A673 (cell line): Measurements from ENCODE around the gene SDK1. TPM values are rescaled to one million over a fixed set of nuclear protein-coding genes. Genes with fewer than 3 reads are reported as not detected.

Experiments used
- BruUV-seq: library from RNA; stranded (reverse); fragments of 400-500 nt; replicated peaks from 2 replicates; lab custom pipeline; 2021; lab: Mats Ljungman, UMichigan
- CTCF ChIA-PET: fragments of 300-600 bp; sonication (Branson Sonifier 250); formaldehyde crosslinking; loops from one replicate; lab custom pipeline; 2022; ENCODE audit warnings: antibody characterized with exemption; lab: Charles Lee
- POLR2A ChIA-PET: fragments of 300-600 bp; sonication (Branson Sonifier 250); formaldehyde crosslinking; loops from one replicate; lab custom pipeline; 2022; ENCODE audit warnings: antibody characterized with exemption; ENCODE audit not compliant: low non-redundant PET; lab: Charles Lee
- DNase-seq: peaks from one replicate; pipeline ENCODE4 v3.0.0-alpha.2; 2015; ENCODE audit warnings: low spot score
- H3K27ac ChIP-seq: fragments of 200-600 bp; sonication (generic); 2 replicates; pipeline ENCODE4 v1.5.1; 2016; ENCODE audit warnings: mixed run types, low read depth, mild to moderate bottlenecking, mixed read lengths, antibody characterized with exemption, low read length; ENCODE audit not compliant: poor library complexity, severe bottlenecking
- H3K27me3 ChIP-seq: fragments of 200-600 bp; sonication (generic); replicated peaks from 2 replicates; pipeline ENCODE4 v1.6.1; 2017; ENCODE audit warnings: mixed run types, low read depth, mild to moderate bottlenecking, mixed read lengths, antibody characterized with exemption, low read length; ENCODE audit not compliant: insufficient read depth, poor library complexity
- H3K36me3 ChIP-seq: fragments of 200-600 bp; sonication (generic); 2 replicates; pipeline ENCODE4 v1.6.1; 2016; ENCODE audit warnings: mixed run types, mild to moderate bottlenecking, mixed read lengths, antibody characterized with exemption, low read length; ENCODE audit not compliant: insufficient read depth, poor library complexity, severe bottlenecking
- H3K4me1 ChIP-seq: fragments of 200-600 bp; sonication (generic); 2 replicates; pipeline ENCODE4 v1.6.1; 2017; ENCODE audit warnings: mixed run types, mild to moderate bottlenecking, mixed read lengths, antibody characterized with exemption, low read length; ENCODE audit not compliant: insufficient read depth, poor library complexity, severe bottlenecking
- H3K4me3 ChIP-seq: fragments of 200-600 bp; sonication (generic); 2 replicates; pipeline ENCODE4 v1.5.1; 2016; ENCODE audit warnings: low read depth, mixed run types, mild to moderate bottlenecking, mixed read lengths, low read length; ENCODE audit not compliant: poor library complexity, severe bottlenecking
- H3K9me3 ChIP-seq: fragments of 200-600 bp; sonication (generic); 2 replicates; pipeline ENCODE4 v1.6.1; 2016; ENCODE audit warnings: mixed run types, low read depth, mild to moderate bottlenecking, mixed read lengths, antibody characterized with exemption, low read length; ENCODE audit not compliant: poor library complexity, severe bottlenecking
- EZH2 ChIP-seq: fragments of 200-600 bp; sonication (generic); IDR thresholded peaks from 2 replicates; pipeline ENCODE4 v1.6.1; 2017; ENCODE audit warnings: borderline replicate concordance, low read depth, mild to moderate bottlenecking, mixed read lengths, antibody characterized with exemption, low read length; ENCODE audit not compliant: poor library complexity, severe bottlenecking
- intact Hi-C: fragments of 100-400 bp; cut with micrococcal nuclease; formaldehyde crosslinking; loops from one replicate; pipeline ENCODE4 v1.10.0; 2022; ENCODE audit not compliant: unreplicated experiment
- total RNA-seq: library from RNA; stranded (reverse); gene quantifications from 2 replicates; pipeline ENCODE4 v1.2.3, GENCODE V29; 2021
- TF ChIP-seq, protein P1 (sequence below): fragments of 300-800, 200-600 bp; sonication (generic); conservative IDR thresholded peaks from 2 replicates; pipeline ENCODE4 v1.5.1; 2017; ENCODE audit warnings: low read depth, mild to moderate bottlenecking, antibody characterized with exemption, low read length, moderate library complexity, mixed read lengths

The SDK1 gene
- total RNA-seq, 1 experiment from 2014 or later = 14.7 TPM

GRCh38 chr7:4212376-4212775, 911.3 kb downstream of the SDK1 start:
- TF ChIP-seq, protein P1, sequence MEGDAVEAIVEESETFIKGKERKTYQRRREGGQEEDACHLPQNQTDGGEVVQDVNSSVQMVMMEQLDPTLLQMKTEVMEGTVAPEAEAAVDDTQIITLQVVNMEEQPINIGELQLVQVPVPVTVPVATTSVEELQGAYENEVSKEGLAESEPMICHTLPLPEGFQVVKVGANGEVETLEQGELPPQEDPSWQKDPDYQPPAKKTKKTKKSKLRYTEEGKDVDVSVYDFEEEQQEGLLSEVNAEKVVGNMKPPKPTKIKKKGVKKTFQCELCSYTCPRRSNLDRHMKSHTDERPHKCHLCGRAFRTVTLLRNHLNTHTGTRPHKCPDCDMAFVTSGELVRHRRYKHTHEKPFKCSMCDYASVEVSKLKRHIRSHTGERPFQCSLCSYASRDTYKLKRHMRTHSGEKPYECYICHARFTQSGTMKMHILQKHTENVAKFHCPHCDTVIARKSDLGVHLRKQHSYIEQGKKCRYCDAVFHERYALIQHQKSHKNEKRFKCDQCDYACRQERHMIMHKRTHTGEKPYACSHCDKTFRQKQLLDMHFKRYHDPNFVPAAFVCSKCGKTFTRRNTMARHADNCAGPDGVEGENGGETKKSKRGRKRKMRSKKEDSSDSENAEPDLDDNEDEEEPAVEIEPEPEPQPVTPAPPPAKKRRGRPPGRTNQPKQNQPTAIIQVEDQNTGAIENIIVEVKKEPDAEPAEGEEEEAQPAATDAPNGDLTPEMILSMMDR = no peak
- no peak for TF ChIP-seq EZH2
- DNase-seq = no peak
- POLR2A ChIA-PET = no interaction called here
- H3K4me1 ChIP-seq = no peaks in the 10 kb centered on the region
- intact Hi-C loops = no loop called here
- no peak overlapping the region for H3K27ac ChIP-seq
- no peak overlapping the region for H3K4me3 ChIP-seq
- H3K27me3 ChIP-seq = no peaks in the 10 kb centered on the region
- H3K9me3 ChIP-seq = no peaks in the 10 kb centered on the region
- CTCF ChIA-PET = no interaction called here
- no peaks in the 10 kb centered on the region for H3K36me3 ChIP-seq
- no TSS peak for BruUV-seq

DNA sequence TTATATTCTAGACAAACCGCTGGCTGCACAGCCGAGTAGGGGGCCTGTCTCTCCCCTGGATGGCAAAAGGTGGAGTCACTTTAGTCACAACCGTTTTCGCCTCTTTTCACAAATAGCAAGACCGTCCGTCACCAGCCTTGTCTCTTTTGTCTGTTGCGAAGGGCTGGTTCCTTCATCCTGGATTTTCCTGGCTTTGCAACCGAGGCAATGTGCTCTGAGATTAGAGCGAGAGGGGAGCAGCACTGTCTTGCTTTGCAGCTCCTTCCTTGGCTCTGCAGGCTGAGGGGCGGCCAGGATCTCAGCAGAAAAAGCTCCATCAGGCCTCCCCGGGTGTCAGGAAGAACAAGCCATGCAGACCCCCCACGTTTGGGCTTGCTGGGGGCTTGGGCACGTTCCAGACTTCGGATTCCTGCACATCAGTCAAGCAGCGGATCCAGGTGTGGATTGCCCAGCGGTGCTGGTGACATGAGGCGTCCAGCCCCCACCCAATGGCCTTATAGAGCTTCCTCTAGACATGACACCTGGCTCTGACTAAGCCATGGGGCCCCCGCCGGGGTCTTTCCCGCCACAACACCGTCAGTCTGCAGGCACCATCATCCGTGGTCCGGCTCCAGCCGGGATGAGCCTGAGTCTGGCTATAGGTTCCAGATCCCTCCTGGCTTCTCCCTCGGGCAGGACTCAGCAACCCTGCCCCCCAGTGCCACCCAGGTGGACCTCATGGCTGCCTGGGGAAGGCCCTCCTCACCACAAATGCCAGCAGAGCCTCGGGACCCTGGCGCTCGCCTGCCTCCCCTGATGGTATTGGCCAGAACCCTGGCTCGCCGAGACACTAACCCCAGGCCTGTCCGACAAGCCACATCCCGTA, 913.5 kb downstream of the SDK1 start:
- intact Hi-C loops = no loop called here
- Histone ChIP-seq H3K4me1 (no peaks in the 10 kb centered on the region), H3K9me3 (no peaks in the 10 kb centered on the region), H3K27me3 (no peaks in the 10 kb centered on the region), H3K27ac (no peak overlapping the region), H3K4me3 (no peak overlapping the region), H3K36me3 (no peaks in the 10 kb centered on the region)
- no TSS peak for BruUV-seq
- no peak for DNase-seq
- CTCF ChIA-PET = no interaction called here
- POLR2A ChIA-PET = no interaction called here
- no peak for TF ChIP-seq EZH2
- TF ChIP-seq, protein P1 = no peak

- H3K36me3 ChIP-seq = no peaks in the 10 kb centered on the region
- BruUV-seq = no TSS peak
- TF ChIP-seq, protein P1 = no peak
- no peak for TF ChIP-seq EZH2
- H3K27me3 ChIP-seq = no peaks in the 10 kb centered on the region
- H3K27ac ChIP-seq = no peak overlapping the region
- DNase-seq = no peak
- intact Hi-C loops = no loop called here
- ChIA-PET POLR2A (no interaction called here), CTCF (no interaction called here)
- H3K9me3 ChIP-seq = no peaks in the 10 kb centered on the region
- H3K4me1 ChIP-seq = no peaks in the 10 kb centered on the region
- H3K4me3 ChIP-seq = no peak overlapping the region
Measured at GRCh38 chr7:4215176-4215720, 914.2 kb downstream of the SDK1 start.
